MCF 10A (cell line): ENCODE measurements around the gene EZR. TPM values are rescaled to one million over a fixed set of nuclear protein-coding genes. Genes with fewer than 3 reads are reported as not detected.

Source experiments
- BruUV-seq: library from RNA; stranded (reverse); fragments of 400-500 nt; replicated peaks from 2 replicates; lab custom pipeline; 2021; lab: Mats Ljungman, UMichigan
- CTCF ChIA-PET: fragments of 300-600 bp; sonication (Branson Sonifier 250); formaldehyde crosslinking; extraction: SDS; loops from one replicate; lab custom pipeline; 2021; ENCODE audit warnings: antibody characterized with exemption, inconsistent platforms; lab: Yijun Ruan, JAX
- POLR2A ChIA-PET: fragments of 300-600, 350-650 bp; sonication (Branson Sonifier 250); formaldehyde crosslinking; extraction: SDS; loops from one replicate; lab custom pipeline; 2020; ENCODE audit warnings: antibody characterized with exemption, inconsistent platforms; lab: Yijun Ruan, JAX
- DNase-seq: peaks from one replicate; pipeline ENCODE4 v3.0.0-alpha.2; 2018; ENCODE audit not compliant: unreplicated experiment
- H3K27ac Mint-ChIP-seq: one replicate; pipeline ENCODE4 v1.8.0; 2022; ENCODE audit warnings: mild to moderate bottlenecking, low read depth, mixed read lengths; ENCODE audit not compliant: unreplicated experiment
- H3K27me3 Mint-ChIP-seq: one replicate; pipeline ENCODE4 v1.8.0; 2022; ENCODE audit warnings: mixed read lengths; ENCODE audit not compliant: insufficient read depth, unreplicated experiment
- H3K36me3 Mint-ChIP-seq: one replicate; pipeline ENCODE4 v1.8.0; 2022; ENCODE audit warnings: mild to moderate bottlenecking, moderate library complexity, mixed read lengths; ENCODE audit not compliant: insufficient read depth, unreplicated experiment
- H3K4me1 Mint-ChIP-seq: one replicate; pipeline ENCODE4 v1.8.0; 2022; ENCODE audit warnings: mixed read lengths; ENCODE audit not compliant: insufficient read depth, unreplicated experiment
- H3K4me3 Mint-ChIP-seq: one replicate; pipeline ENCODE4 v1.8.0; 2022; ENCODE audit warnings: mild to moderate bottlenecking, moderate library complexity, mixed read lengths; ENCODE audit not compliant: unreplicated experiment
- H3K9me3 Mint-ChIP-seq: one replicate; pipeline ENCODE4 v1.8.0; 2022; ENCODE audit warnings: mixed read lengths; ENCODE audit not compliant: unreplicated experiment
- CTCF ChIP-seq: fragments of 200-600 bp; IDR thresholded peaks from one replicate; pipeline ENCODE4 v1.8.0; 2022; ENCODE audit warnings: antibody characterized with exemption, mild to moderate bottlenecking; ENCODE audit not compliant: unreplicated experiment
- intact Hi-C: fragments of 100-400 bp; cut with micrococcal nuclease; formaldehyde crosslinking; loops from 2 replicates; pipeline ENCODE4 v1.14.1; 2022
- total RNA-seq: library from RNA; stranded (reverse); gene quantifications from 2 replicates; pipeline ENCODE4 v1.2.3, GENCODE V29; 2022

The EZR gene
- total RNA-seq, 1 experiment from 2014 or later: 243 TPM

DNA sequence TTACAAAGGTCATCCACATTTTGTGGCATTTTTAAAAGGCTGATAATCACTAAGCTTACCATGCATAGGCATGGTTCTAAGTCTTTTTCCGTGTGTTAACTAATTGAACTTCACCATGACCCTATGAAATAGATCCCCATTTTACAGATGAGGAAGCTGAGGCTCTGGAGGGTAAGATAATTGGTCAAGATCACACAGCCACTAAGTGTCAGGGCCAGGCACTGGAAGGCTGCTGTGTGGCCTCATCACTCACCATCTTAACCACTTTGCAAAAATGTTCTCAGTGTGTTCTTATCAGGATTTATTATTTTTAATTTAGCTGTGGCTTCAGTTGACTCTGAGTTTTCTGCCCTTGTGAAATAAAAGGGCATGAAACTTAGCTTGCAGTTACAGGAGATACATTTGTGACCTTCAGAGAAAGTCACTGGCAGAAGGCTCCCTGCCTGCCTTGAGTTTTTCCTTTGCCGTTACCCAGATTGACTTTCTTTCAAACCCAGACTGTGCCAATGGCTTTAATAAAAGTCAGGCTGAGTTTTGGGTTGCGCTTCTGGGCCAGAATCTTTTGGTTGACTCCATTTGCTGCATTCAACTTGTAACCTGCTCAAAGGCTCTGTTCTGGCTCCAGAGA lies 82.0 kb downstream of the EZR start:
- POLR2A ChIA-PET: interaction anchor here (0.7 to 3.0 kb wide), 4 partner anchors 9 to 30 kb away, joined by 4 to 21 read pairs (median 8); no protein-coding TSS in a partner anchor
- TF ChIP-seq CTCF: no peak
- peaks cover 7% of the 10 kb centered on the region for H3K9me3 Mint-ChIP-seq

DNA sequence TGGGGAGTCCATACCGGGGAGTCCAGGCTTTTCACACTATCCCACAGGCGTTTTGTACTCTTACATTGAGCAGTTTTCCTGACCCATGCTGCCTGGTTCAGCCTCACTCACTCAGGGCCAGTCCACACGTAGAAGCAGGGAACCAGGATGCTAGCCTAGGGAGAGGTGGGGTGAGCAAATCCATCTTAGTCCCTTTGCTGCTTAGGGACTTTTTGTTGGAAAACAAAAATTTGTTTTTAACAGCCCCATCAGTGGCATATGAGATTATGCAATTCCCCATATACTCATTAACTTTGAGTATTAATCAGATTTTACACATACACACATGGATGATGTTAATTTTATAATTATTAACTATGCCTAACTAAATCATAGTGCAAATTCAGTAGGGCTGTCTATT lies 84.2 kb downstream of the EZR start:
- no peak overlapping the region for H3K27ac Mint-ChIP-seq
- H3K4me3 Mint-ChIP-seq: no peak overlapping the region
- ChIA-PET CTCF (interaction anchor here (0.6 to 1.2 kb wide), 2 partner anchors 16 to 40 kb away, joined by 3 to 5 read pairs; no protein-coding TSS in a partner anchor), POLR2A (interaction anchor here (0.6 to 0.7 kb wide), 2 partner anchors 44 to 142 kb away, joined by 3 read pairs; no protein-coding TSS in a partner anchor)
- H3K27me3 Mint-ChIP-seq: no peaks in the 10 kb centered on the region
- H3K9me3 Mint-ChIP-seq: peaks cover 7% of the 10 kb centered on the region
- no peaks in the 10 kb centered on the region for H3K36me3 Mint-ChIP-seq
- no peak for DNase-seq
- TF ChIP-seq CTCF: no peak
- peaks cover 22% of the 10 kb centered on the region for H3K4me1 Mint-ChIP-seq
- no TSS peak for BruUV-seq
- intact Hi-C loops: no loop called here

More for the DNA sequence above, 82.0 kb downstream of the EZR start:
- Mint-ChIP-seq H3K4me3 (no peak overlapping the region), H3K27me3 (no peaks in the 10 kb centered on the region), H3K4me1 (peaks cover 22% of the 10 kb centered on the region), H3K27ac (peak overlapping the region; percentile 1), H3K36me3 (no peaks in the 10 kb centered on the region)
- no peak for DNase-seq
- CTCF ChIA-PET: interaction anchor here (0.7 to 0.9 kb wide), 3 partner anchors 26 to 239 kb away, joined by 3 to 4 read pairs (median 3); no protein-coding TSS in a partner anchor
- BruUV-seq: no TSS peak
- intact Hi-C loops: no loop called here

DNA sequence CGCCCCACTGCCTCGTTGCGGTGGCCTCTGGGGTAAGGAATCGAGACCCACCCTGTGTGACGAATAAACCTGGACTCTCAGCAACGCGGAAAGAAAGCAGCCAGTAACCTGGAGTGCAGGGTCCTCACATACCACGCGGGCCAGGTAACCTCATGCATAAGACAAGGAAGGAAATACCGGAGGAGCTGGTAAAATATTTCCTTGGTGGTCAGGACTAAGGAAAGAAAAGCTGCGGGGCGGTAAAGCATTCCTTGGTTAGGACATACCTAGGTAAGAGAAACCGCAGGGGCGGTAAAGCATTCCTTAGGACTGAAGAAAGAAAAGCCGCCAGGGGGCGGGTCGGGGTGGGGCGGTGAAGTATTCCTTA lies 88.6 kb downstream of the EZR start:
- no peak overlapping the region for H3K4me3 Mint-ChIP-seq
- TF ChIP-seq CTCF: no peak
- no peaks in the 10 kb centered on the region for H3K27me3 Mint-ChIP-seq
- BruUV-seq: no TSS peak
- intact Hi-C loops: no loop called here
- ChIA-PET CTCF (no interaction called here), POLR2A (interaction anchor here (1.3 kb wide), 1 partner anchor 14 kb away, joined by 4 read pairs; no protein-coding TSS in a partner anchor)
- no peaks in the 10 kb centered on the region for H3K9me3 Mint-ChIP-seq
- no peaks in the 10 kb centered on the region for H3K4me1 Mint-ChIP-seq
- no peaks in the 10 kb centered on the region for H3K36me3 Mint-ChIP-seq
- peak; percentile 16 for DNase-seq
- H3K27ac Mint-ChIP-seq: no peak overlapping the region

- TF ChIP-seq CTCF: no peak
- no peak overlapping the region for H3K27ac Mint-ChIP-seq
- no peaks in the 10 kb centered on the region for H3K36me3 Mint-ChIP-seq
- intact Hi-C loops: no loop called here
- no peak overlapping the region for H3K4me3 Mint-ChIP-seq
- no peaks in the 10 kb centered on the region for H3K27me3 Mint-ChIP-seq
- no peaks in the 10 kb centered on the region for H3K4me1 Mint-ChIP-seq
- no TSS peak for BruUV-seq
- ChIA-PET CTCF (interaction anchor here (0.6 kb wide), 1 partner anchor 1761 kb away, joined by 3 read pairs; no protein-coding TSS in a partner anchor), POLR2A (no interaction called here)
- no peaks in the 10 kb centered on the region for H3K9me3 Mint-ChIP-seq
- DNase-seq: no peak
These were observed 89.1 kb downstream of the EZR start for GRCh38 chr6:158729906-158730540.
